ENCODE data around the gene NCMAP. TPM values are rescaled to one million over a fixed set of nuclear protein-coding genes. Genes with fewer than 3 reads are reported as not detected.

Gene NCMAP, protein sequence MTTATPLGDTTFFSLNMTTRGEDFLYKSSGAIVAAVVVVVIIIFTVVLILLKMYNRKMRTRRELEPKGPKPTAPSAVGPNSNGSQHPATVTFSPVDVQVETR
- total RNA-seq: not detected

DNA sequence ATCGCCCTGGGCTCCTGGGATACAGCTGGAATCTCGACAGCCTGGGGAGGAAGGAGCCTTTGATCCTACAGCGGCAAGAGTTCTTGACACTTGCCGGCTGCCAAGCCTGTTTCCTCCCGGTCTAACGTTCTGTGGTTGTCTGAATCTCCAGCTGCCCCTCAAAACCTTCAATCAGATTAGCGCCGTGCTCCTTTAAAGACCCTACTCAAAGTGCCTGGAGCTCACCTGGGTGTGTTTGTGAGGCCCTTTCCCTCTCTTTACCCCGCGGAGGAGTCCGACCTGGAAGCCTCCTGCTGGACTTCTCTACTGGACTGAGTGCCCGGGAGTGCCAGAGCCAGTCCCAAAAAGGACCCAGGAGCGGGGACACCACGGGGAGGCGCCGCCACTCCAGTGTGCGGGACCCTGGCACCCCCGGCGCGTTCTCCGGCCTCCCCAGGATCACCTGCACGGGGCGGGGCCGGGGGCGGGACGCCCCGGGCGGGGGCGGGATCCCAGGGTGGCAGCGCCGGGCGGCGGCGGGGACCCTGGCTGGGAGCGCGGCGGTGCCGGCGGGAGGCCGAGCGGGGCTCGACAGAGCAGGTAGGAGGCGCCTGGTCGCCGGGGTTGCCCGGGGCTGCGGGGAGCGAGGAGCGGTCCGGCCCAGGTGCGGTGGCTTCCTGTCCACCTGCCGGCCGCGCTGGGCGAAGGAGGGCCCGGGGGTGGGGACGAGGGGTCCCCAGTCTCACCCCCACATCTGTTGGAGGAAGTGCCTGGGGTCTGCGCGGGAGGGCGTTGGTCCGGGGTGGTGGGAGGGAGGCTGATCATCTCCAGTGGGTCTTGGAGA lies at the start of gene NCMAP:
Gene NCMAP (plus strand): TSS at position 497 of the 823 bp plus-strand sequence. CDS start 39,344 bp downstream, outside the sequence.

DNA sequence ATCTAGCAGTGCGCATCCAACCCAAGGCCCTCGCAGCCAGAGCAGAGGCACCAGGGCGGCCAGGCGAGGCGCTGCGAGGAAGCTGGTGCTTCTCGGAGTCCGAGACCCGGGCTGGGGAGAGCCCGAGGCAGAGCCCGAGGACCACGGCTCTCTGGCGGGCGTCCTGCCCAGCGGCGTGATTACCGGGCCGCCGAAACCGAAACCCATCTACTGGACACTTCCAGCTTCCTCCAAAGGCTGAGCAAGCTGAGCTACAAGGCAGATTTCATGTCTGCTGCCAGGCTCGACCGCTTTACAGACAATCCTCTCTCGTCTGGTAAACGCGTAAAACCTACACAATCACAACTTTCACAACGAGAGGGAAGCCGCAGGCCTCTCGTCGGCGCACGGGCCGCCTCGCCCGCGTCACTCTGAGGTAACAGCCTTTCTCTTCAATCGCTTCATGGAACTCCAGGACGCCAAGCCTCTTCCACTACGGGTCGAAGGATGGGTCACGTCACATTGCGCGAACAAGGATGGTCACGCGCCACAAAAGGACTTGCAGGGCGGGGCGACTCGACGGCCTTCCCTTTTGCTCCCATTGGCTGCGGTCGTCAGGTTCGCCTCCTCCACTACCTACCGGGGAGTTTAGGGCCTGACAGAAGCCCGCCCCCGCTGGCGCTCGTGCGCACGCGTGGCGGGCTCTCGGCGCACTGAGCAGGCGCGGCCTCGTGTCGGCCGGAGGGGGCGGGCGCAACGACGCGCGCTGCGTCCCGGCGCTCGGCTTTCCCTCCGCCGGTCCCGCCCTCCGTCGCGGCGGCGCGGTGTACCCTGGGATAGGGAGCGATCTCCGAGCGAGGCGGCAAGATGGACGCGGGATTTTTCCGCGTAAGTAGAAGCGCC lies 86.8 kb downstream of the NCMAP start, which contains the start of gene SRRM1:
Gene SRRM1 (plus strand): TSS at position 822 of the 882 bp plus-strand sequence. CDS start 25 bp downstream, at position 847.

Small RNA genes lying within 50 kb of the gene (small RNA-seq; reads per million reads assigned to genes)
- not detected for gene RF00019 (ENCODE audit: low replicate concordance)

Other genes with a start within 250 kb of the NCMAP start
- not detected for gene GRHL3, start 236.7 kb upstream of the NCMAP start, total RNA-seq
- gene STPG1, start 142.3 kb upstream of the NCMAP start, total RNA-seq: 5.3 TPM
- gene NIPAL3, start 140.3 kb upstream of the NCMAP start, total RNA-seq: 12.2 TPM
- gene RCAN3, start 53.3 kb upstream of the NCMAP start, total RNA-seq: 12.8 TPM
- gene SRRM1, start 87.2 kb downstream of the NCMAP start, total RNA-seq: 108 TPM
- 92.3 TPM for gene CLIC4, start 189.4 kb downstream of the NCMAP start, total RNA-seq